Activated naive CD4-positive, alpha-beta T cell treated with anti-CD3 and anti-CD28 coated beads, Interleukin-2, amount 50 U/mL, for 72 hours (primary cell): ENCODE results near the gene CEND1. TPM values are rescaled to one million over a fixed set of nuclear protein-coding genes. Genes with fewer than 3 reads are reported as not detected.
A peak's percentile ranks its signal among the peaks of the same experiment; 100 is the strongest.

Source experiments
- ATAC-seq, 2 donors: fragments of 150-1000 bp; cut with Tn5 transposase; 2 replicates each; pipeline ENCODE4 v1.10.0; 2021; ENCODE audit warnings: mild to moderate bottlenecking in 2 of 2, moderate library complexity in 2 of 2
- DNase-seq, 2 donors: peaks; one replicate each; pipeline ENCODE4 v3.0.0; 2021 to 2022; ENCODE audit warnings: low spot score in 2 of 2
- H3K27ac Mint-ChIP-seq, 2 donors: one replicate each; pipeline ENCODE4 v1.8.0; 2022; ENCODE audit warnings: mild to moderate bottlenecking in 2 of 2, mixed read lengths in 2 of 2
- H3K36me3 Mint-ChIP-seq, 2 donors: one replicate each; pipeline ENCODE4 v1.8.0; 2022; ENCODE audit warnings: mixed read lengths in 2 of 2
- H3K9me3 Mint-ChIP-seq, 2 donors: one replicate each; pipeline ENCODE4 v1.8.0; 2022; ENCODE audit warnings: mixed read lengths in 2 of 2
- total RNA-seq, 2 donors: library from RNA; stranded (reverse); gene quantifications; one replicate each; pipeline ENCODE4 v1.2.3, GENCODE V29; 2022

The CEND1 gene
- total RNA-seq, 2 donors from 2014 or later = 1.1 TPM; not detected in 1

DNA sequence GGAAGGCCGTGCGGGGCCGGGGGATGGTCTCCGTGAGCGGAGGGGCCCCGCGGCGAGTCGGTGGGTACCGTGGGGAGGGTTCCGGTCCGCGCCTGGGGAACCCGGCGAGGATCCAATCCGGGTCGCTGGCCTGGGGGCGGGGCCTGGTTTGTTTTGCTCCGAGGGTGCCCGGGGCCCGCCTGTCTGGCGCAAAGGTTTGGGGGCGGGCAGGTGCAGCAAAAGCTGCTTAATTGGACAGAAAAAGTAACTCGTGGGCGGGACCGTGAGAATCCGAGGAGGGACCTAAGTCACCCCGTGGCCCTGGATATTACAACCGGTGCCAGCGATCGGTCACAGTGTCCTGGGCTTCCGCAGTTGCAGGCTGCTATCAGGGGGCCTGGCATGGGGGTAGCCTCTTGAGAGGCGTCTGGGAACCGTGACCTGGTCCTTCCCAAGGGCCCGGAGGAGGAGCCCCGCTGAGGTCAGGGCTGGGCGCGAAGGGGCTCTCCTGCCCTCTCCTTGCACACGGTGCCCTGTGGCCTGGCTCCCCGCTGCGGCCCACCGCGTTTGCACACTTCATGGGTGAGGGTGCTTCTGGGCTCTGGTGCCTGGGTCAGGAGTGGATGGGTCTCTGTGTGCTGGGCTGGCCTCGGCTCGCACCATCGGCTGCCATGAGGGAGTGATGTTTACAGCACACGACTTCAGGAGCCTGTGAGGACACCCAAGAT is 30.2 kb upstream of the CEND1 start:
- DNase-seq (peak; percentile 82 to 95), ATAC-seq (peak; percentile 60 to 77)
- peak overlapping the region; percentile 63 to 72 for H3K27ac Mint-ChIP-seq
- no peaks in the 10 kb centered on the region for H3K9me3 Mint-ChIP-seq
- H3K36me3 Mint-ChIP-seq = peaks cover 2% of the 10 kb centered on the region in 2 donors

GRCh38 chr11:819129-819931 is 29.4 kb upstream of the CEND1 start:
- peak; percentile 92 to 95 for DNase-seq
- Mint-ChIP-seq H3K27ac (peak overlapping the region; percentile 44 to 63), H3K36me3 (no peaks in the 10 kb centered on the region), H3K9me3 (no peaks in the 10 kb centered on the region)
- ATAC-seq = peak; percentile 77 to 82

DNA sequence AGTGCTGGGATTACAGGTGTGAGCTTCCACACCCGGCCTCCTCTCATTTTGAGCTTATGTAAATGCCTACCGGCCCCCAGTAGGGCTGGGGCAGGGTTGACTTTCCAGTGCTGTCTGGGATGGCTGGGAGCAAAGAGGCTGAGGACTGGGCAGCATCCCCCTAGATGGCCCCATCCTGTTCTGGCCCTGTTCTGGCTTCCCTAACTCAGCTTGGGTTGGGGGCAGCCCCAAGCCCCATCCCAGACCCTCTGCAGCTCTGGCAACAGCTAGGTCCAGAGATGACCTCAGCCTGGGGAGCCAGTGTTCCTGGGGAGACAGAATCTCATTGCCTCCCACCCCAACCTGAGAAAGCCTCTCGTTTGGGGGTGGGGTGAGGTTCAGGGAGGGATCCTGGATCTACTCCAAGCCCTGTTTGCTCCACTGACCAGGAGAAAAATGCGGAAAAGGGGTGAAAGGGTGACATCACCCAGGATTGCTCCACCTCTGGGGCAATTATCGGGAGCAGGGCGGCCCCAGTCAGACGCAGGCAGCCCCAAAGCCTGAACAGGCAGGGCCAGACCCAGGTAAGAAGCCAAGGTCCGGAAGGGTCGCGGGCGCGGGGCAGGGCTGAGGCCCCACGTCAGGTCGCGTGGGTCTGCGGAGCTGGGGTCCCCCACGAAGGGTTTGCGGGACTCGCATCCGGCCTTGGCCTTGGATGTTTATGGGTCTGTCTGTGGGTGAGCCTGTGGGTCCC is 28.7 kb upstream of the CEND1 start, which contains the start of gene PNPLA2:
TSS of gene PNPLA2 (plus strand) at position 519 of the 733 bp plus-strand sequence. CDS start 805 bp downstream, outside the sequence.
- H3K9me3 Mint-ChIP-seq = no peaks in the 10 kb centered on the region
- no peaks in the 10 kb centered on the region for H3K36me3 Mint-ChIP-seq
- ATAC-seq (no peak), DNase-seq (no peak)
- peak within 1 kb of the TSS; percentile 63 to 85 for H3K27ac Mint-ChIP-seq

DNA sequence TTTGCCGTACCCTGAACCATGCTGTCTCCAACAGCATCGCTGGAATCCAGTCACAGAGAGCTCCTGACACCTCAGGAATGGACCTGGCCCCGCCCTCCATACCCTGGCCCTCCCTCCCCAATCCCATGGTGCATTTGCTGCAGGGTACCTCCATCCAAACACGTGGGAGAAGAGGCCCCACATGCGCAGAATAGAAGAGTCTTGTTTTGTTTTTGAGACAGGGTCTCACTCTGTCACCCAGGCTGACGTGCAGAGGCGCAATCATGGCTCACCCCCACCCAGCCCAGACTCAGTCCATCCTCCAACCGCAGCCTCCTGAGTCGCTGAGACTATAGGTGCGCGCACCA is 26.5 kb upstream of the CEND1 start:
- peak overlapping the region in 1 of 2 donors; percentile 82 for H3K27ac Mint-ChIP-seq
- ATAC-seq = no peak
- H3K9me3 Mint-ChIP-seq = no peaks in the 10 kb centered on the region
- no peak for DNase-seq
- peaks cover 12 to 16% of the 10 kb centered on the region in 2 donors for H3K36me3 Mint-ChIP-seq

- H3K27ac Mint-ChIP-seq = peak overlapping the region in 1 of 2 donors; percentile 82
- H3K36me3 Mint-ChIP-seq = peaks cover 17 to 22% of the 10 kb centered on the region in 2 donors
- no peak for ATAC-seq
- H3K9me3 Mint-ChIP-seq = no peaks in the 10 kb centered on the region
- no peak for DNase-seq
These were observed 26.0 kb upstream of the CEND1 start for GRCh38 chr11:815675-816432.

DNA sequence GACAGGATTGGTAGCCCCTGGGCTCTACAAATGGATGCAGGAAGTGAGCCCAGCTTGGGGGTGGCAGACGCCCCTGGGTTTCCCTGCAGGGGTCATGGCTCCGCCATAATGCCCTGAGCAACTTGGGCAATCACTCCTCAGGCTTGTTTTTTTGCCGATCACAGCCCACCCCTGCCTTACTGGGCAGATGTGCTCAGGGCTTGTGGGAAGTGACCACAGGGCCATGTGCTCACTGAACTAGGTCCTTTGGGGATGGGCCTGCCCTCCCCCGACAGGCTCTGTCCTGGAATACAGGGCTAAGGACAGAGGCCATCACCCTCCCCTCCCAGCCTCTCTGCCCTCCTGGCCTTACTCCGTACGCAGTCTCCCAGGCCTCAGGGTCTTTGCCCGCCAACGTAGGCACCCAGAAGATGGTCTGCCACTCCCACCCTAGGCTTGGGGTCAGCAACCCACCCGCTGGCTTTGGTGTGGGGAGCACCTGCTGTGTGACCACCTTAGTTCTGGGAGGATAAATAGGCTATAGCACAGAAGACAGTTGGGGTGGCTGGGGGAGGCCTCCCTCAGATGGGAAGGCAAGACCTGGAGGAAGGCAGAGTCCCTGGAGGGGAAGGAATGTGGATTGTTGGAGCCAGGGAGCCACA is 23.7 kb upstream of the CEND1 start:
- DNase-seq (no peak), ATAC-seq (no peak)
- peaks cover 31 to 35% of the 10 kb centered on the region in 2 donors for H3K36me3 Mint-ChIP-seq
- no peaks in the 10 kb centered on the region for H3K9me3 Mint-ChIP-seq
- peak overlapping the region; percentile 70 to 74 for H3K27ac Mint-ChIP-seq

GRCh38 chr11:813072-813455 is 23.2 kb upstream of the CEND1 start:
- H3K27ac Mint-ChIP-seq = no peak overlapping the region
- ATAC-seq = no peak
- H3K36me3 Mint-ChIP-seq = peaks cover 31 to 35% of the 10 kb centered on the region in 2 donors
- no peaks in the 10 kb centered on the region for H3K9me3 Mint-ChIP-seq
- no peak for DNase-seq

GRCh38 chr11:812390-812789 is 22.5 kb upstream of the CEND1 start:
- no peak for ATAC-seq
- Mint-ChIP-seq H3K9me3 (no peaks in the 10 kb centered on the region), H3K27ac (peak overlapping the region; percentile 97 to 99), H3K36me3 (peaks cover 31 to 35% of the 10 kb centered on the region in 2 donors)
- no peak for DNase-seq

- H3K27ac Mint-ChIP-seq = peak overlapping the region; percentile 97 to 99
- peaks cover 31 to 35% of the 10 kb centered on the region in 2 donors for H3K36me3 Mint-ChIP-seq
- no peak for DNase-seq
- no peaks in the 10 kb centered on the region for H3K9me3 Mint-ChIP-seq
- ATAC-seq = no peak
These were observed 21.8 kb upstream of the CEND1 start for GRCh38 chr11:811446-812245.

DNA sequence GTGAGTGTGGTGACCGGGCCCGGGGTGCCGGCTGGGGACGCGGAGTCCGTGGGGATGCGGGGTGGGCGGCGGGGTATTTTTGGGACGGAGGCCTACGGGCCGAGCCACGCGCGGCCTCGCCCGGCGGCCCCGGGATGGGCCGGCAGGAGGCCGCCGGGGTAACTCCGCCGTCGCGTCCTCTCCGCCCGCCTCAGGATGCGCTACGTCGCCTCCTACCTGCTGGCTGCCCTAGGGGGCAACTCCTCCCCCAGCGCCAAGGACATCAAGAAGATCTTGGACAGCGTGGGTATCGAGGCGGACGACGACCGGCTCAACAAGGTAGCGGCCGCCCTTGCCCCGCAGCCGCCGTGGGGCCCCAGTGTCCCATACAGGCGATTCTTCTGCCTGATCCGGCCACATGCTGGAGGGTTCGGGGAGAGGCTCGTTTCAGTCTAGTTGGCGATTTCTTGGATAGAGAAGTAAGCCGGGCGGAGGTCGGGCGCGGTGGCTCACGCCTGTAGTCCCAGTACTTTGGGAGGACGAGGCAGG is 20.2 kb upstream of the CEND1 start:
- H3K36me3 Mint-ChIP-seq = peaks cover 31 to 35% of the 10 kb centered on the region in 2 donors
- DNase-seq (no peak), ATAC-seq (no peak)
- no peaks in the 10 kb centered on the region for H3K9me3 Mint-ChIP-seq
- peak overlapping the region; percentile 97 to 99 for H3K27ac Mint-ChIP-seq

- Mint-ChIP-seq H3K36me3 (peaks cover 31 to 35% of the 10 kb centered on the region in 2 donors), H3K9me3 (no peaks in the 10 kb centered on the region), H3K27ac (peak within 1 kb of the TSS; percentile 98 to 99)
- ATAC-seq (peak; percentile 84 to 86), DNase-seq (peak; percentile 95 to 98)
These were observed 19.6 kb upstream of the CEND1 start, which contains the start of gene RPLP2 for GRCh38 chr11:809287-810039. Gene RPLP2, plus strand, starts transcription at chr11:809967. Its CDS starts 268 bp downstream, at chr11:810235.

DNA sequence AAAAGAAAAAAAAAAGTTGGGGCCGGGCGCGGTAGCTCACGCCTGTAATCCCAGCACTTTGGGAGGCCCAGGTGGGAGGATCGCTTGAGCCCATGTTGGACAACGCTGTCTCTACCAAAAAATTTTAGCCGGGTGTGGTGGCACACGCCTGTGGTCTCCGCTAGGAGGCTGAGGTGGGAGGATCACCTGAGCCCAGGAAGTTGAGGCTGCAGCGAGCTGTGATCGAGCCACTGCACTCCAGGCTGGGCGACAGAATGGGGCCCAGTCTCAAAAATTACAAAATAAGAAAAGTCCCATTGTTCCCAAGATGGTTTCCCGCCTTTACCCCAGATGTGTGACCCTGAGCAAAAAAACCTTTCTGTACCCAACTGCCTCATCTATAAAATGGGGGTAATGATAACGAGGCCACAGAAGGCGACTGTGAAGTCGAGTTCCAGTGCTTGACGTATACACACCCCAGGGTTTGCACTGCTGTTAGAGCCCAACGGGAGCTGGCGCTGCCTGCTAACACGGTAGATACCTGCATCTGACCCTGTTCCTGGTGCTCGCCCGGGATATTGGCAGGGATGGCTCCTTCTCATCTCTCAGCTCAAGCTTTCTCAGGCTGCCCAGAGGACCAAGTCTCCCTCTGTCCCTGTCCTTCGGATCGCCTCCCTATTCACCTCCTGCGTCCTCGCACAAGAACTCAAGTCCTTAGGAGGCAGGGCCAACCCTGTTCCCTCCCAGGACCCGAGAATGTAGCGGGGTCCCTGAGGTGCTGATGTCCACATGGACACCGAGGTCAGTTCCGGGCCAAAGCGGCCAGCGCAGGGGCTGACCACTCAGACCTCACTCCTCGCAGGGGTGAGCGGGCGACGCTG is 18.8 kb upstream of the CEND1 start:
- no peak for ATAC-seq

GRCh38 chr11:804599-804964 is 14.7 kb upstream of the CEND1 start:
- H3K27ac Mint-ChIP-seq = peak overlapping the region; percentile 55 to 76
- ATAC-seq = no peak
- DNase-seq = no peak
- no peaks in the 10 kb centered on the region for H3K9me3 Mint-ChIP-seq
- H3K36me3 Mint-ChIP-seq = peaks cover 5 to 6% of the 10 kb centered on the region in 2 donors

More for the DNA sequence above, 18.8 kb upstream of the CEND1 start:
- DNase-seq = no peak
- peak overlapping the region; percentile 98 to 99 for H3K27ac Mint-ChIP-seq
- no peaks in the 10 kb centered on the region for H3K9me3 Mint-ChIP-seq
- peaks cover 31 to 35% of the 10 kb centered on the region in 2 donors for H3K36me3 Mint-ChIP-seq
